Ascending aorta (tissue), 2 donors: Measurements from ENCODE around the gene GPAM. TPM values are rescaled to one million over a fixed set of nuclear protein-coding genes. Genes with fewer than 3 reads are reported as not detected.

Experiments
- DNase-seq, 2 donors: peaks; one replicate each; pipeline ENCODE4 v3.0.0-alpha.2; 2019; ENCODE audit warnings: low spot score in 2 of 2
- H3K27ac ChIP-seq, 2 donors: fragments of 200-600 bp; sonication (generic); one replicate each; pipeline ENCODE4 v1.5.1; 2016 to 2017; ENCODE audit warnings: mild to moderate bottlenecking in 1 of 2
- H3K27me3 ChIP-seq: fragments of 200-600 bp; sonication (generic); one replicate; pipeline ENCODE4 v1.5.1; 2017
- H3K36me3 ChIP-seq, 2 donors: fragments of 200-600 bp; sonication (generic); one replicate each; pipeline ENCODE4 v1.5.1; 2016
- H3K4me1 ChIP-seq, 2 donors: fragments of 200-600 bp; sonication (generic); one replicate each; pipeline ENCODE4 v1.5.1; 2016 to 2017; ENCODE audit warnings: mild to moderate bottlenecking in 1 of 2
- H3K4me3 ChIP-seq, 2 donors: fragments of 200-600 bp; sonication (generic); one replicate each; pipeline ENCODE4 v1.5.1; 2016 to 2017; ENCODE audit warnings: mild to moderate bottlenecking in 1 of 2
- H3K9me3 ChIP-seq, 2 donors: fragments of 200-600 bp; sonication (generic); one replicate each; pipeline ENCODE4 v1.5.1; 2016
- intact Hi-C: fragments of 100-400 bp; cut with DNase I; formaldehyde crosslinking; loops from one replicate; pipeline ENCODE4 v1.15.1; 2023
- total RNA-seq: library from RNA; depleted of rRNA; stranded (reverse); fragments of >200 nt; gene quantifications from one replicate; pipeline ENCODE4 v1.1.0, GENCODE V29; 2016
- TF ChIP-seq, protein P1 (sequence below), 3 experiments: fragments of 200-600 bp in 2 of 3; fragments of 450-650 bp in 1 of 3; sonication (generic) in 2 of 3; IDR thresholded peaks; one replicate each; pipeline ENCODE4 v1.5.1; 2016 to 2019; ENCODE audit warnings: antibody characterized with exemption in 3 of 3, mild to moderate bottlenecking in 1 of 3, moderate library complexity in 1 of 3

The GPAM gene
- total RNA-seq, 1 donor from 2014 or later: 3.2 TPM

DNA sequence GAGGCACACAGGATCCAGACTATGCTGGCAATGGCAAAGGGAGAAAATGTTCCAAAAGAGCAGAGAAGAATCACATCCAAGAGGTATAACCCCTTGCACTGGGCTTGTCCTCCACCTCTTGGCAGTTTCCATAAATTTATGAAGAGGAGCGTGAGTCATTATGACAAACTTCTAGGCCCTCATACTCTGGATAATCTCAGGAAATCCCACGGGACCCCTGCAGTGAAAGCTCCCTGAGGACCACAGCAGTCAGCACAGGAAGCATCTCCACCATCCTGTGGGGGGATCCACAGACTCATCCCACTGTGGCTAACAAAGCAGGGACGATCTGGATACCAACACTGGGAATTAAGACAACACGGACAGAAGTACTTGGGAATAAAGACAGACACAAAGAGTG is 30.3 kb upstream of the GPAM start:
- Histone ChIP-seq H3K36me3 (no peaks in the 10 kb centered on the region), H3K4me3 (no peak overlapping the region), H3K27ac (no peak overlapping the region), H3K27me3 (no peaks in the 10 kb centered on the region), H3K9me3 (no peaks in the 10 kb centered on the region), H3K4me1 (peaks cover 0 to 10% of the 10 kb centered on the region in 2 donors)
- TF ChIP-seq, protein P1, sequence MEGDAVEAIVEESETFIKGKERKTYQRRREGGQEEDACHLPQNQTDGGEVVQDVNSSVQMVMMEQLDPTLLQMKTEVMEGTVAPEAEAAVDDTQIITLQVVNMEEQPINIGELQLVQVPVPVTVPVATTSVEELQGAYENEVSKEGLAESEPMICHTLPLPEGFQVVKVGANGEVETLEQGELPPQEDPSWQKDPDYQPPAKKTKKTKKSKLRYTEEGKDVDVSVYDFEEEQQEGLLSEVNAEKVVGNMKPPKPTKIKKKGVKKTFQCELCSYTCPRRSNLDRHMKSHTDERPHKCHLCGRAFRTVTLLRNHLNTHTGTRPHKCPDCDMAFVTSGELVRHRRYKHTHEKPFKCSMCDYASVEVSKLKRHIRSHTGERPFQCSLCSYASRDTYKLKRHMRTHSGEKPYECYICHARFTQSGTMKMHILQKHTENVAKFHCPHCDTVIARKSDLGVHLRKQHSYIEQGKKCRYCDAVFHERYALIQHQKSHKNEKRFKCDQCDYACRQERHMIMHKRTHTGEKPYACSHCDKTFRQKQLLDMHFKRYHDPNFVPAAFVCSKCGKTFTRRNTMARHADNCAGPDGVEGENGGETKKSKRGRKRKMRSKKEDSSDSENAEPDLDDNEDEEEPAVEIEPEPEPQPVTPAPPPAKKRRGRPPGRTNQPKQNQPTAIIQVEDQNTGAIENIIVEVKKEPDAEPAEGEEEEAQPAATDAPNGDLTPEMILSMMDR (IDR thresholded peaks at IDR 0.05): no peak
- no peak for DNase-seq
- intact Hi-C loops: no loop called here

DNA sequence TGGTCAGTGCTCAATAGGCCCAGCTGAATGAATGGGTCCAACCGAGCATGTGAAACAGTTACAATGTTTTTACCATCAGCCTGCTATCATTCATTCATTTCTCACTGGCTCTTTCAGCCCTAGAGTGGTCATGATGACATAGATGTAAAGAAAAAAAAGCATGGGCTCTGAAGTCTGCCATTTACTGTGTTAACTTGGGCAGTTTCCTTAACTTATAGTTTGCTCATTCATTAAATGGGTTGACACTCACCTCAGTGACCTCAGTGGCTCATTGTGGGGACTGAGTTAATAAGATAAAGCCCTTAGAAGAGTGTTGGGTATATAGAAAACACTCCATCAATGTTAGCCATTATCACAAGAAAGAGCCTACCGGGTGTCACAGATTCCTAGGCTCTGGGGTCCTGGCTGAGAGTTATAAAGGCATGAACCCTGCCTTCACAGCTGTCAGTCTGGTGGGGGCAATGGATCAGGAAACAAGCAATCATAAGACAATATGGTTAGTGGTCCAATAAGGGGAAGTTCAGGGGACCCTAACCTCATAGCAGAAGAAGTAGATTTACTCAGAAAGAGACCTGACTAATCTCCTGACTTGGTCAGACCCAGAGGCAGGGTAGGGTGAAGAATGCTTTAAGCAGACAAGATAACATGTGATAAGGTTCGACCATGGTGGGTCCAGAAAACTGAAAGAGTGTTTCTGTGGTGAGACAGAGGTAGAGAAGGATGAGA is 29.7 kb upstream of the GPAM start:
- H3K36me3 ChIP-seq: no peaks in the 10 kb centered on the region
- H3K9me3 ChIP-seq: no peaks in the 10 kb centered on the region
- TF ChIP-seq, protein P1 (IDR thresholded peaks at IDR 0.05): no peak
- H3K27ac ChIP-seq: no peak overlapping the region
- DNase-seq: no peak
- no peak overlapping the region for H3K4me3 ChIP-seq
- peaks cover 0 to 14% of the 10 kb centered on the region in 2 donors for H3K4me1 ChIP-seq
- intact Hi-C loops: no loop called here
- no peaks in the 10 kb centered on the region for H3K27me3 ChIP-seq

DNA sequence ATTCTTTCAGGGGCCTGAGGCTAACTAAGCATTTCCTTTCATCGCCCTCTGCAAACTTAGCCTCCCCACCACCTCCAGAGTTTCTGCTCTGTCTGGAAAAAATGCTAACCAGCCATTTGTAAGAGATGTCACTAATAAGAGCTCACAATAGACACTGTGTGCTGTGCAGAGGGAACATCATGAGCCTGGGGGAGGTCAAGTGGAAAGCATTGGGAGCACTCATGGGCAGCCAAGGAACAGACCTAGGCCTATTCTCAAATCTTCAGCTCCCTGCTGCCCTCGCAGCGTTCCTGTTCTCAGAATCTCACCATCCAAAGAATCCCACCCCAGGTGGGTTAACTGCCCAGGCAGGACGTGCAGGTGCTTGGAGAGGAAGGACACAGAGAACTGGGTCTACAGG is 27.1 kb upstream of the GPAM start:
- no peaks in the 10 kb centered on the region for H3K36me3 ChIP-seq
- no peak for DNase-seq
- TF ChIP-seq, protein P1 (IDR thresholded peaks at IDR 0.05): no peak
- no peak overlapping the region for H3K27ac ChIP-seq
- no peaks in the 10 kb centered on the region for H3K27me3 ChIP-seq
- intact Hi-C loops: no loop called here
- no peak overlapping the region for H3K4me3 ChIP-seq
- peaks cover 5 to 20% of the 10 kb centered on the region in 2 donors for H3K4me1 ChIP-seq
- H3K9me3 ChIP-seq: no peaks in the 10 kb centered on the region

DNA sequence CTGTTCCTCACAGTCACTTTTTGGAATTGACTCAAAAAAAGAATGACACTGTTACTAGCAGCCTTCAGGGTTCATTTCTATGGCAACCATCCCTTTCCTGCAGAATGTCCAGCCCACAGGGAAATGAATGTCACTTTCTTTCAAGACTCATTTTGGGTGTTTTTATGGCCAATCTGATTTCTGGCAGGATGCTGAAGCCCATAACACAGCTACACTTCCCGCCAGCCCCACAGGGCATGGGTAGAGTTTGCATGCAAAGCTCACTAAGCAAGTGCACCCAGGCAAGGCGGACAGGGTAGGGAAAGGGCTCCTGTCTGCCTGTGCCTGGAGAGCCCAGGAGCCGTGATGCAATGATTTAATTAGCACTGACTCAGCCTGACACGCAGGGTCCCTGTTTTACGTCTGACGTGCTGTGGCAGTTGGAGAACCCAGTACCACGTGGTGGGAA is 26.1 kb upstream of the GPAM start:
- no peaks in the 10 kb centered on the region for H3K27me3 ChIP-seq
- H3K9me3 ChIP-seq: no peaks in the 10 kb centered on the region
- H3K4me3 ChIP-seq: no peak overlapping the region
- no peak for DNase-seq
- intact Hi-C loops: loop anchor here (2.0 kb wide), 1 partner anchor 27 kb away; the partner anchor contains the start of gene GPAM
- H3K27ac ChIP-seq: peak overlapping the region; percentile 65 to 73
- H3K36me3 ChIP-seq: no peaks in the 10 kb centered on the region
- peaks cover 5 to 20% of the 10 kb centered on the region in 2 donors for H3K4me1 ChIP-seq
- TF ChIP-seq, protein P1 (IDR thresholded peaks at IDR 0.05): no peak

DNA sequence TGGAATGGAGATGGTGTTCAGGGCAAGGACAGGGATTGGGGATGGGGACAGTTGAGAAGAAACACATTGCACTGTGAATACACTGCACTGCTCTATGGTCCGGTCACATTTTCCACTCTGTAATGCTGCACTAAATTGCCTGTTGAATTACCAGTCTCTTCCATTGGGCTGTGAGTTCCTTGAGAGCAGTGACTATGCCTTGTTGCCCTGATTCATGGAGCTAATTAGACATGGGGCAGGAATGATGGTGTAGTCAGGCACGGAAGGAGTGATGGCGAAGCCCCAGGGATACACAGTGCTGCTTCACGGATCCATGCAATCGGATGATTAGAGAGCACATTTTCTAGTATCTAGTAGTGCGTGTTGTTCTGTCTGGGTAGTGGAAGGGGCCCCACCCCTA is 25.4 kb upstream of the GPAM start:
- Histone ChIP-seq H3K27ac (peak overlapping the region; percentile 65 to 73), H3K27me3 (no peaks in the 10 kb centered on the region), H3K9me3 (no peaks in the 10 kb centered on the region), H3K36me3 (no peaks in the 10 kb centered on the region), H3K4me1 (peaks cover 5 to 20% of the 10 kb centered on the region in 2 donors), H3K4me3 (no peak overlapping the region)
- intact Hi-C loops: loop anchor here (2.0 kb wide), 1 partner anchor 26 kb away; the partner anchor contains the start of gene GPAM
- DNase-seq: no peak
- TF ChIP-seq, protein P1 (IDR thresholded peaks at IDR 0.05): no peak
